H9 (cell line): ENCODE measurements around the gene CACNA2D3. TPM values are rescaled to one million over a fixed set of nuclear protein-coding genes. Genes with fewer than 3 reads are reported as not detected.

Source experiments
- DNase-seq: peaks from one replicate; pipeline ENCODE4 v3.0.0-alpha.2; 2017
- H2AFZ ChIP-seq: one replicate; pipeline ENCODE4 v1.6.1; 2013; ENCODE audit warnings: mild to moderate bottlenecking, low read length, control low read depth, moderate library complexity
- H2AK5ac ChIP-seq: 2 replicates; pipeline ENCODE4 v1.6.1; 2013; ENCODE audit warnings: low read length, control low read depth, mixed read lengths; ENCODE audit not compliant: insufficient read length
- H2BK120ac ChIP-seq: one replicate; pipeline ENCODE4 v1.6.1; 2013; ENCODE audit warnings: low read depth, mild to moderate bottlenecking, low read length, control low read depth, inconsistent platforms; ENCODE audit not compliant: poor library complexity, severe bottlenecking
- H2BK12ac ChIP-seq: 2 replicates; pipeline ENCODE4 v1.6.1; 2013; ENCODE audit warnings: low read length, control low read depth, mixed read lengths, low read depth; ENCODE audit not compliant: insufficient read length
- H2BK15ac ChIP-seq: 2 replicates; pipeline ENCODE4 v1.6.1; 2013; ENCODE audit warnings: low read depth, low read length, control low read depth
- H2BK20ac ChIP-seq: one replicate; pipeline ENCODE4 v1.6.1; 2013; ENCODE audit warnings: low read depth, mild to moderate bottlenecking, low read length, control low read depth, inconsistent platforms; ENCODE audit not compliant: poor library complexity, severe bottlenecking
- H2BK5ac ChIP-seq: 2 replicates; pipeline ENCODE4 v1.6.1; 2013; ENCODE audit warnings: low read length, control low read depth, mixed read lengths; ENCODE audit not compliant: insufficient read length
- H3K14ac ChIP-seq: 2 replicates; pipeline ENCODE4 v1.6.1; 2013; ENCODE audit warnings: low read length, control low read depth; ENCODE audit not compliant: insufficient read depth
- H3K18ac ChIP-seq: 2 replicates; pipeline ENCODE4 v1.6.1; 2013; ENCODE audit warnings: low read depth, mild to moderate bottlenecking, mixed read lengths, low read length, control low read depth; ENCODE audit not compliant: insufficient read length
- H3K23ac ChIP-seq: 2 replicates; pipeline ENCODE4 v1.6.1; 2013; ENCODE audit warnings: low read length, control low read depth, mixed read lengths, low read depth; ENCODE audit not compliant: insufficient read length
- H3K23me2 ChIP-seq: 2 replicates; pipeline ENCODE4 v1.6.1; 2013; ENCODE audit warnings: low read depth, mild to moderate bottlenecking, mixed read lengths, low read length, control low read depth; ENCODE audit not compliant: insufficient read length, poor library complexity, severe bottlenecking
- H3K27ac ChIP-seq: 2 replicates; pipeline ENCODE4 v1.5.1; 2013; ENCODE audit warnings: low read length, control low read depth, mixed read lengths, low read depth; ENCODE audit not compliant: insufficient read length
- H3K27me3 ChIP-seq: 2 replicates; pipeline ENCODE4 v1.6.1; 2013; ENCODE audit warnings: low read length, control low read depth, inconsistent platforms; ENCODE audit not compliant: insufficient read depth
- H3K4ac ChIP-seq: 2 replicates; pipeline ENCODE4 v1.6.1; 2013; ENCODE audit warnings: low read depth, mild to moderate bottlenecking, control low read depth, inconsistent platforms, low read length, moderate library complexity
- H3K4me1 ChIP-seq: 2 replicates; pipeline ENCODE4 v1.6.1; 2013; ENCODE audit warnings: low read length, control low read depth, inconsistent platforms; ENCODE audit not compliant: insufficient read depth
- H3K4me2 ChIP-seq: 2 replicates; pipeline ENCODE4 v1.6.1; 2013; ENCODE audit warnings: low read length, control low read depth, mixed read lengths; ENCODE audit not compliant: insufficient read length, insufficient read depth
- H3K56ac ChIP-seq: 2 replicates; pipeline ENCODE4 v1.6.1; 2013; ENCODE audit warnings: low read depth, mild to moderate bottlenecking, mixed read lengths, low read length, control low read depth; ENCODE audit not compliant: insufficient read length
- H3K79me1 ChIP-seq: 2 replicates; pipeline ENCODE4 v1.6.1; 2013; ENCODE audit warnings: low read depth, mild to moderate bottlenecking, moderate library complexity, low read length, control low read depth, inconsistent platforms; ENCODE audit not compliant: insufficient read depth, poor library complexity, severe bottlenecking
- H3K79me2 ChIP-seq: 2 replicates; pipeline ENCODE4 v1.6.1; 2013; ENCODE audit warnings: low read length, control low read depth, inconsistent platforms; ENCODE audit not compliant: insufficient read depth
- H3K9ac ChIP-seq: 2 replicates; pipeline ENCODE4 v1.6.1; 2013; ENCODE audit warnings: low read length, control low read depth, mixed read lengths; ENCODE audit not compliant: insufficient read length; ENCODE audit errors: extremely low read depth
- H3K9me3 ChIP-seq: one replicate; pipeline ENCODE4 v1.6.1; 2013; ENCODE audit warnings: low read depth, low read length, inconsistent platforms; ENCODE audit not compliant: control insufficient read depth
- H3T11ph ChIP-seq: one replicate; pipeline ENCODE4 v1.6.1; 2013; ENCODE audit warnings: mild to moderate bottlenecking, low read length, control low read depth, inconsistent platforms
- H4K20me1 ChIP-seq: one replicate; pipeline ENCODE4 v1.6.1; 2013; ENCODE audit not compliant: control insufficient read depth, insufficient read length, insufficient read depth
- H4K5ac ChIP-seq: 2 replicates; pipeline ENCODE4 v1.6.1; 2013; ENCODE audit warnings: low read depth, mild to moderate bottlenecking, mixed read lengths, low read length, control low read depth; ENCODE audit not compliant: insufficient read length
- H4K8ac ChIP-seq: replicated peaks from 2 replicates; pipeline ENCODE4 v1.6.1; 2013; ENCODE audit warnings: low read length, control low read depth, mixed read lengths, low read depth; ENCODE audit not compliant: insufficient read length
- H4K91ac ChIP-seq: 2 replicates; pipeline ENCODE4 v1.6.1; 2013; ENCODE audit warnings: low read depth, mild to moderate bottlenecking, moderate library complexity, mixed read lengths, low read length, control low read depth; ENCODE audit not compliant: insufficient read length
- H3K27ac Mint-ChIP-seq, 3 experiments: 2 replicates in 2 of 3; 3 replicates in 1 of 3; pipeline ENCODE4 v1.8.0; 2020 to 2021; ENCODE audit warnings: mixed read lengths in 3 of 3, mild to moderate bottlenecking in 1 of 3, moderate library complexity in 1 of 3
- H3K27me3 Mint-ChIP-seq: 2 replicates; pipeline ENCODE4 v1.8.0; 2021; ENCODE audit warnings: low read depth, mild to moderate bottlenecking, moderate library complexity, mixed read lengths
- H3K36me3 Mint-ChIP-seq, 3 experiments: 2 replicates in 2 of 3; 3 replicates in 1 of 3; pipeline ENCODE4 v1.8.0; 2020 to 2021; ENCODE audit warnings: low read depth in 3 of 3, mixed read lengths in 3 of 3; ENCODE audit not compliant: insufficient read depth in 1 of 3
- H3K4me1 Mint-ChIP-seq, 2 experiments: 2 replicates each; pipeline ENCODE4 v1.8.0; 2020; ENCODE audit warnings: mixed read lengths in 2 of 2
- H3K4me3 Mint-ChIP-seq, 2 experiments: 2 replicates in 1 of 2; 3 replicates in 1 of 2; pipeline ENCODE4 v1.8.0; 2020 to 2021; ENCODE audit warnings: mild to moderate bottlenecking in 2 of 2, mixed read lengths in 2 of 2, moderate library complexity in 1 of 2
- H3K9me3 Mint-ChIP-seq, 2 experiments: 2 replicates in 1 of 2; 3 replicates in 1 of 2; pipeline ENCODE4 v1.8.0; 2020; ENCODE audit warnings: mild to moderate bottlenecking in 2 of 2, mixed read lengths in 2 of 2, moderate library complexity in 1 of 2
- CTCF ChIP-seq: fragments of 200-600 bp; sonication (generic); conservative IDR thresholded peaks from 3 replicates; pipeline ENCODE4 v1.8.0; 2021; ENCODE audit warnings: antibody characterized with exemption, mild to moderate bottlenecking
- WGBS: extraction: QIAGEN DNeasy Blood & Tissue Kit; methylation state at CpG from one replicate; pipeline ENCODE4 v1.1.7; 2013; ENCODE audit warnings: missing lambda C conversion rate, low lambda C conversion rate, mixed read lengths; ENCODE audit not compliant: insufficient read length; ENCODE audit errors: extremely low coverage; 5-methylcytosine and 5-hydroxymethylcytosine counted together
- total RNA-seq: library from RNA; stranded (reverse); gene quantifications from 2 replicates; pipeline ENCODE4 v1.2.1, GENCODE V29; 2021

Gene CACNA2D3
- total RNA-seq, 1 experiment from 2014 or later: 3.2 TPM

GRCh38 chr3:54622678-54623077 is 500.3 kb downstream of the CACNA2D3 start:
- no peaks in the 10 kb centered on the region for H3K79me2 ChIP-seq
- no peak overlapping the region for H4K8ac ChIP-seq
- no peak overlapping the region for H4K91ac ChIP-seq
- H4K5ac ChIP-seq: no peak overlapping the region
- H3K27ac Mint-ChIP-seq: no peak overlapping the region
- no peak overlapping the region for H3K18ac ChIP-seq
- no peak overlapping the region for H2AFZ ChIP-seq
- no peak overlapping the region for H3T11ph ChIP-seq
- no peak overlapping the region for H3K23ac ChIP-seq
- DNase-seq: no peak
- H3K27me3 ChIP-seq: no peaks in the 10 kb centered on the region
- no peak overlapping the region for H2BK120ac ChIP-seq
- H3K27ac ChIP-seq: no peak overlapping the region
- no peaks in the 10 kb centered on the region for H3K23me2 ChIP-seq
- H3K4me1 Mint-ChIP-seq: no peaks in the 10 kb centered on the region
- no CpG with 5 or more reads among the region's 11 CpGs for WGBS
- H3K9me3 ChIP-seq: no peaks in the 10 kb centered on the region
- H3K56ac ChIP-seq: no peak overlapping the region
- no peak overlapping the region for H3K4ac ChIP-seq
- peaks cover 0 to 7% (median 2%) of the 10 kb centered on the region in 3 experiments; a peak in 3 of 7 replicates for H3K36me3 Mint-ChIP-seq
- no peak overlapping the region for H2BK20ac ChIP-seq
- peaks cover 0 to 4% of the 10 kb centered on the region in 2 experiments; a peak in 2 of 5 replicates for H3K9me3 Mint-ChIP-seq
- H4K20me1 ChIP-seq: no peaks in the 10 kb centered on the region
- H2BK12ac ChIP-seq: no peak overlapping the region
- no peak overlapping the region for H3K14ac ChIP-seq
- no peak for TF ChIP-seq CTCF
- H2BK5ac ChIP-seq: no peak overlapping the region
- H2BK15ac ChIP-seq: no peak overlapping the region
- peaks cover 48% of the 10 kb centered on the region for H3K27me3 Mint-ChIP-seq
- H3K79me1 ChIP-seq: no peaks in the 10 kb centered on the region
- H2AK5ac ChIP-seq: no peak overlapping the region
- no peak overlapping the region for H3K4me2 ChIP-seq
- H3K9ac ChIP-seq: no peak overlapping the region
- no peaks in the 10 kb centered on the region for H3K4me1 ChIP-seq
- H3K4me3 Mint-ChIP-seq: no peak overlapping the region
